ENCODE data around the gene TIMM50.

The TIMM50 gene

DNA sequence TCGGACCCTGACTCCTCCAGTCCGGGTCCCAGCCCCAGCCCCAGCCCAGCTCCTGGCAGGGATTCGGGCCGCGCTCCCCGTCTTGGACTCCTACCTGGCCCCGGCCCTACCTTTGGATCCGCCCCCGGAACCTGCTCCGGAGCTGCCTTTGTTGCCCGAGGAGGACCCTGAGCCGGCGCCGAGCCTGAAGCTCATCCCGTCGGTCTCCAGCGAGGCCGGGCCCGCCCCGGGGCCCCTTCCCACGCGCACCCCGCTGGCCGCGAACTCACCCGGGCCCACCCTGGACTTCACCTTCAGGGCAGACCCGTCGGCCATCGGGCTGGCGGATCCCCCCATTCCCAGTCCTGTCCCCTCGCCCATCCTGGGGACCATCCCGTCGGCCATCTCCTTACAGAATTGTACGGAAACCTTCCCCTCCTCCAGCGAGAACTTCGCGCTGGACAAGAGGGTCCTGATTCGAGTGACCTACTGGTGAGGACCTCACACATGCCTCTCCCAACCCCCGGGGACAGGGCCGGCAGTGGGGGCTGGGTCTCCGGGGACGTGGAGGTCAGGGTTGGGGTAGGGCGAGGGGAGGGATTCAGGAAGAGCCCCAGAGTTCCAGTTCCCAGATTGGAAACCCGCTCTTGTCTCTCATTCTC lies 35.0 kb downstream of the TIMM50 start:
- TF ChIP-seq CTCF (IDR thresholded peaks at IDR 0.05; ENCODE audit: insufficient read depth, low read length, poor library complexity, severe bottlenecking) = no peak
- no peak for TF ChIP-seq EZH2phosphoT487 (conservative IDR thresholded peaks at IDR 0.05; ENCODE audit: low read length)
- H2AFZ ChIP-seq (ENCODE audit: low read depth, low read length, severe bottlenecking) = no peak overlapping the region
- no peak overlapping the region for H3K27ac ChIP-seq (ENCODE audit: low read depth, low read length)
- no peak overlapping the region for H3K4me3 ChIP-seq (ENCODE audit: insufficient read depth, low read length, poor library complexity, severe bottlenecking)
- no peak overlapping the region for H3K9ac ChIP-seq (ENCODE audit: low read length)
- no peaks in the 10 kb centered on the region for H4K20me1 ChIP-seq (ENCODE audit: low read depth, low read length)
- no peaks in the 10 kb centered on the region for H3F3A ChIP-seq (ENCODE audit: insufficient read depth)
- no peaks in the 10 kb centered on the region for H3K27me3 ChIP-seq (ENCODE audit: low read length)
- H3K9me2 ChIP-seq (replicated peaks; ENCODE audit: insufficient read depth, low read length) = no peaks in the 10 kb centered on the region
- H3K79me2 ChIP-seq (ENCODE audit: insufficient read depth, low read length) = no peaks in the 10 kb centered on the region
- H3K36me3 ChIP-seq (ENCODE audit: low read length) = no peaks in the 10 kb centered on the region
- H3K9me3 ChIP-seq (ENCODE audit: insufficient read depth, low read length) = no peaks in the 10 kb centered on the region
- no peak overlapping the region for H3K4me2 ChIP-seq (ENCODE audit: low read depth, low read length, poor library complexity, severe bottlenecking)

GRCh38 chr19:39516270-39516669 lies 35.6 kb downstream of the TIMM50 start:
- no peak overlapping the region for H2AFZ ChIP-seq (ENCODE audit: low read depth, low read length, severe bottlenecking)
- no peaks in the 10 kb centered on the region for H4K20me1 ChIP-seq (ENCODE audit: low read depth, low read length)
- no peak overlapping the region for H3K4me2 ChIP-seq (ENCODE audit: low read depth, low read length, poor library complexity, severe bottlenecking)
- no peak overlapping the region for H3K4me3 ChIP-seq (ENCODE audit: insufficient read depth, low read length, poor library complexity, severe bottlenecking)
- no peaks in the 10 kb centered on the region for H3K79me2 ChIP-seq (ENCODE audit: insufficient read depth, low read length)
- H3K27me3 ChIP-seq (ENCODE audit: low read length) = no peaks in the 10 kb centered on the region
- H3K36me3 ChIP-seq (ENCODE audit: low read length) = no peaks in the 10 kb centered on the region
- no peak overlapping the region for H3K27ac ChIP-seq (ENCODE audit: low read depth, low read length)
- H3K9ac ChIP-seq (ENCODE audit: low read length) = no peak overlapping the region
- no peaks in the 10 kb centered on the region for H3K9me3 ChIP-seq (ENCODE audit: insufficient read depth, low read length)
- TF ChIP-seq EZH2phosphoT487 (conservative IDR thresholded peaks at IDR 0.05; ENCODE audit: low read length) (no peak), CTCF (IDR thresholded peaks at IDR 0.05; ENCODE audit: insufficient read depth, low read length, poor library complexity, severe bottlenecking) (no peak)
- no peaks in the 10 kb centered on the region for H3F3A ChIP-seq (ENCODE audit: insufficient read depth)
- no peaks in the 10 kb centered on the region for H3K9me2 ChIP-seq (replicated peaks; ENCODE audit: insufficient read depth, low read length)

DNA sequence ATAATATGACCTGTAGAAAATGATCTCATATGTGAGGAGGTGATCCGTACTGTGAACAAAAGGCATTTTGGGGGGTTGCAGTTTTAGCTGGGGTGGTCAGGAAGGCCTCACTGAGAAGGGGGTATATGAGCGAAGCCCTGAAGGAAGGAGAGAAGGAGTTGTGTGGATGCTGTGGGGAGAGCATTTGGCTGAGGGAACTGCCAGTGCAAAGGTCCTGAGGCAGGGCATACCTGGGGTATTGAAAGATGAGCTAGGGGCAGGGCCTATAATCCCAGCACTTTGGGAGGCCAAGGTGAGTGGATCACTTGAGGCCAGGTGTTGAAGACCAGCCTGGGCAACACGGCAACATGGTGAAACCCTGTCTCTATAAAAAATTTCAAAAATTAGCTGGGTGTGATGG lies 36.8 kb downstream of the TIMM50 start:
- TF ChIP-seq CTCF (IDR thresholded peaks at IDR 0.05; ENCODE audit: insufficient read depth, low read length, poor library complexity, severe bottlenecking) = no peak
- no peak for TF ChIP-seq EZH2phosphoT487 (conservative IDR thresholded peaks at IDR 0.05; ENCODE audit: low read length)
- Histone ChIP-seq H3K9me3 (ENCODE audit: insufficient read depth, low read length) (no peaks in the 10 kb centered on the region), H3K79me2 (ENCODE audit: insufficient read depth, low read length) (no peaks in the 10 kb centered on the region), H4K20me1 (ENCODE audit: low read depth, low read length) (no peaks in the 10 kb centered on the region), H3K27me3 (ENCODE audit: low read length) (no peaks in the 10 kb centered on the region), H3K4me2 (ENCODE audit: low read depth, low read length, poor library complexity, severe bottlenecking) (no peak overlapping the region), H3K4me3 (ENCODE audit: insufficient read depth, low read length, poor library complexity, severe bottlenecking) (no peak overlapping the region), H3K9me2 (replicated peaks; ENCODE audit: insufficient read depth, low read length) (no peaks in the 10 kb centered on the region), H2AFZ (ENCODE audit: low read depth, low read length, severe bottlenecking) (no peak overlapping the region), H3K9ac (ENCODE audit: low read length) (no peak overlapping the region), H3K27ac (ENCODE audit: low read depth, low read length) (no peak overlapping the region), H3K36me3 (ENCODE audit: low read length) (no peaks in the 10 kb centered on the region), H3F3A (ENCODE audit: insufficient read depth) (no peaks in the 10 kb centered on the region)

Data from SU-DHL-6 (cell line).